GM12874 (cell line): ENCODE measurements around the gene KCNQ4.

Experiments
- CTCF ChIP-seq: IDR thresholded peaks from 2 replicates; pipeline ENCODE4 v1.5.1; 2011; ENCODE audit warnings: low read depth, mild to moderate bottlenecking, control low read depth, low read length, moderate library complexity; ENCODE audit not compliant: insufficient read depth

Gene KCNQ4

GRCh38 chr1:40819101-40819500, 35.5 kb downstream of the KCNQ4 start:
- no peak for TF ChIP-seq CTCF

DNA sequence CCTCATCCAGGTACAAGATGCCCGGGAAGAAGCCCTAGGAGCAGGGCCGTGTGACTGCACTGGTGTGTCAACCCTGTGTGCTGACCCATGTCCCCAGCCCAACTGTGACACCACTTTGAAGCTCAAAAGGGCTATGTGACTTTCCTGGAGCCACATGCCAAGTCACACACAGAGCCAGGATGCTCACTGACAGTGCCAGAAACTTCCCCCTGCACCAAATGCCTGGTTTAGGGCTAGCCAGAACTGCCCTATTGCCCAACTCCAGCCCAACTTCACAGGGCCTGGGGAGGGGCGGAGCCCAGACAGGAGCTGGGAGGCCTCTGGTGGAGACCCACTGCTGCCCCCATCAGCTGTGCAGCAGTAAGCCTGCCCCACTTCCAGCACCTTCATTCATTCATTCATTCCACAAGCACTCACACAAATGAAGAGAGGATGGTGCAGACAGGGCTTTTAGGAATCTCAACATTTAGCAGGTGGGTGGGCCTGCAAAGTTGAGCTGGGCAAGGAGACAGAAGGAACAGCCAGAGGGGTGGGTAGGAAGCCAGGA, 36.7 kb downstream of the KCNQ4 start:
- no peak for TF ChIP-seq CTCF

GRCh38 chr1:40820911-40821693, 37.5 kb downstream of the KCNQ4 start:
- no peak for TF ChIP-seq CTCF

DNA sequence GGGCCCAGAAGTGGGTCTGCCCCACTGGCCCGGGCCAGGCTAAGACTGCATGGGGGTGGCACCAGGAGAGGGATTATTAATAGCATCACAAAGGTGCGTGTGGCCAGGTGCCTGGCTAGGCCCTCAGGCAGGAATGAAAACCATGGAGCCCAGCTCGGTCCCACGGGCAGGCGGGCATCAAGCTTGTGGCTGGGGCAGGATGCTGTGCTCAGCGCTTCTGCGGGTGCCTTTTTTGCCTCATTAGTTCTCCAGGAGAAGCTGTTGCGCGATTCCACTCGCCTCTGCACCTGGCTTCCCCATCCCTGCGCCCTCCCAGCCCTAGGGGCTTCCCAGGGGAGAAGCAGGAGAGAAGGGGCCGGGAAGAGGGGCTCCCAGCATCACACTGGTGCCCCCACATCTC, 39.3 kb downstream of the KCNQ4 start:
- TF ChIP-seq CTCF = no peak

GRCh38 chr1:40823345-40823744, 39.8 kb downstream of the KCNQ4 start:
- TF ChIP-seq CTCF = no peak

DNA sequence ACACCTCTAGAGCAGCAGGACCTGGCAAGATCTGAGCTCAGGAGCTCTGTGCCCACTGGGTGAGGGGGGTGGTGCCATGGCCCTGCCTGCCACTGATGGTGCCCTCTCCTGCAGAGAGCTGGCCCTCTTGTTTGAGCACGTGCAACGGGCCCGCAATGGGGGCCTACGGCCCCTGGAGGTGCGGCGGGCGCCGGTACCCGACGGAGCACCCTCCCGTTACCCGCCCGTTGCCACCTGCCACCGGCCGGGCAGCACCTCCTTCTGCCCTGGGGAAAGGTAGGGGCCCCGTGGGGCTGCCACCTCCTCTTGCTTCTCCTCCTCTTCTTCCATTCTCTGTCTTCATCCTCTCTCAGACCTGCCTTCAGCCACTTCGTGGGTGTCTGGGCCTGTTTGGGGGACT, 40.4 kb downstream of the KCNQ4 start:
- TF ChIP-seq CTCF = no peak

DNA sequence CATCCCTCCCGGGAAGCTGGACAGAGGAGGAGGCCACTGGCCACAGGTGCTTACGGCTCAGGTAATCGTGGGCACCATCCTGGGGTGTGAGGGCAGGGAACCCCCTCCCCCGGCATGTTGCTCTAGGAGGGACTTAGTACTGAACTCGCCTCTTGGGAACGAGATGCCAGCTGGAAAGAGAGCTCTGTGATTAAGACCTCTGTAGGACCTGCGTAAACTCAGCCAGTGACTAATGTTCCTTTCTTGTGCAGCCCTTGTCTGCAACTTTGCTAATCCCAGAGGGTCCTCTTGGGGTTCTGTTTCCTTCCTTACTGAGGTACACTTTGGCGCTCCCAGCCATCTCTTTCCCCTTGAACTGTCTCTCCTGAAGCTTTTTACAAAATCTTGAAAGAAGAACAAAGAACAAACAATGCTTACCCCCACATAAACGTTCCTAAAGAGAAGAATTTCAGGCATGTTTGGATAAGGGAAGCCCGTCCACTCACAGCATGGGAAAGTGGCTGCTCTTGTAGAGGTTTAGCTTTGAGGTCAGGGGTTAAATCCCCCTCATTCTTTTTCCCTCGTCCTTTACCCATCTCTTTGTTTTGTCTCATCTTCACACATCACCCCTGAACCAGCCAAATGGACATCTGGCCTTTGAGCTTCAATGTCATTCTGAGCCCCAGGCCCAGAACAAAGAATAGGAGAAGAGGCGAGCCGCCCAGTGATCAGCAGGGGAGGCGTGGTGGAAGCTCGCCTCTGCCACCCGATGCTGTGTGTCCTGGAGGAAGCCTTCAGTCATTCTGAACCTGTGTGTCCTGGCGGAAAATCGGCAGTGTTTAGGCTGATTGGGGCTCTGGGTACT, 41.2 kb downstream of the KCNQ4 start:
- TF ChIP-seq CTCF = no peak
